CD4-positive, alpha-beta T cell treated with Interleukin-17A for 1 hour (primary cell): ENCODE measurements around the gene LNP1.
"Not testable (repeated sequence)": the region's sequence is repeated elsewhere in the genome, so short reads cannot be mapped to it uniquely, and the experiment has no call there.

Experiments
- DNase-seq: peaks from one replicate; pipeline ENCODE4 v3.0.0-alpha.2; 2020

LNP1 gene

GRCh38 chr3:100437721-100438622, 36.6 kb downstream of the LNP1 start:
- no peak for DNase-seq

GRCh38 chr3:100438623-100438974, 37.3 kb downstream of the LNP1 start:
- DNase-seq = no peak

GRCh38 chr3:100440895-100441294, 39.6 kb downstream of the LNP1 start:
- no peak for DNase-seq

- DNase-seq = no peak
These were observed 42.4 kb downstream of the LNP1 start for GRCh38 chr3:100443690-100444089.

GRCh38 chr3:100447067-100447466, 45.7 kb downstream of the LNP1 start:
- DNase-seq = not testable (repeated sequence)

GRCh38 chr3:100448079-100448478, 46.7 kb downstream of the LNP1 start:
- no peak for DNase-seq

GRCh38 chr3:100449214-100449613, 47.9 kb downstream of the LNP1 start:
- no peak for DNase-seq

- DNase-seq = no peak
These were observed 53.3 kb downstream of the LNP1 start for GRCh38 chr3:100454677-100455076.

- no peak for DNase-seq
These were observed 54.7 kb downstream of the LNP1 start for GRCh38 chr3:100455841-100456550.

- no peak for DNase-seq
These were observed 55.4 kb downstream of the LNP1 start for GRCh38 chr3:100456745-100457144.

GRCh38 chr3:100457811-100458210, 56.5 kb downstream of the LNP1 start:
- no peak for DNase-seq

- no peak for DNase-seq
These were observed 57.5 kb downstream of the LNP1 start for GRCh38 chr3:100458814-100459213.

- DNase-seq = peak; percentile 29
These were observed 61.7 kb downstream of the LNP1 start for GRCh38 chr3:100463002-100463401.

GRCh38 chr3:100463646-100464155, 62.4 kb downstream of the LNP1 start:
- no peak for DNase-seq

GRCh38 chr3:100465892-100466777, 64.8 kb downstream of the LNP1 start:
- no peak for DNase-seq

- no peak for DNase-seq
These were observed 65.8 kb downstream of the LNP1 start for GRCh38 chr3:100467133-100467532.

GRCh38 chr3:100468676-100469075, 67.3 kb downstream of the LNP1 start:
- no peak for DNase-seq

- DNase-seq = no peak
These were observed 69.6 kb downstream of the LNP1 start for GRCh38 chr3:100470951-100471350.

- DNase-seq = no peak
These were observed 70.1 kb downstream of the LNP1 start for GRCh38 chr3:100471444-100471843.

GRCh38 chr3:100477851-100478360, 76.6 kb downstream of the LNP1 start:
- DNase-seq = not testable (repeated sequence)

- DNase-seq = not testable (repeated sequence)
These were observed 77.2 kb downstream of the LNP1 start for GRCh38 chr3:100478521-100478920.

- DNase-seq = no peak
These were observed 78.7 kb downstream of the LNP1 start for GRCh38 chr3:100480081-100480480.

GRCh38 chr3:100482176-100482575, 80.8 kb downstream of the LNP1 start:
- no peak for DNase-seq
